Progenitor cell of endocrine pancreas (in vitro differentiated cells): ENCODE data around the gene CDC42BPA. TPM values are rescaled to one million over a fixed set of nuclear protein-coding genes. Genes with fewer than 3 reads are reported as not detected.

Experiments used
- DNase-seq: peaks from one replicate; pipeline ENCODE4 v3.0.0; 2021; ENCODE audit warnings: low spot score; ENCODE audit not compliant: unreplicated experiment
- H3K27ac Mint-ChIP-seq: 2 replicates; pipeline ENCODE4 v1.8.0; 2021; ENCODE audit warnings: mild to moderate bottlenecking, moderate library complexity, mixed read lengths
- H3K27me3 Mint-ChIP-seq: 2 replicates; pipeline ENCODE4 v1.8.0; 2021; ENCODE audit warnings: mixed read lengths
- H3K36me3 Mint-ChIP-seq: 2 replicates; pipeline ENCODE4 v1.8.0; 2022; ENCODE audit warnings: mixed read lengths; ENCODE audit not compliant: insufficient read depth
- H3K4me1 Mint-ChIP-seq: 2 replicates; pipeline ENCODE4 v1.8.0; 2021; ENCODE audit warnings: low read depth, mixed read lengths
- H3K4me3 Mint-ChIP-seq: 2 replicates; pipeline ENCODE4 v1.8.0; 2021; ENCODE audit warnings: low read depth, mild to moderate bottlenecking, moderate library complexity, mixed read lengths
- H3K9me3 Mint-ChIP-seq: 2 replicates; pipeline ENCODE4 v1.8.0; 2021; ENCODE audit warnings: low read depth, mixed read lengths
- CTCF ChIP-seq: fragments of 200-600 bp; sonication (generic); IDR thresholded peaks from one replicate; pipeline ENCODE4 v1.5.0; 2021; ENCODE audit warnings: antibody characterized with exemption, mild to moderate bottlenecking; ENCODE audit not compliant: unreplicated experiment
- total RNA-seq: library from RNA; stranded (reverse); gene quantifications from 2 replicates; pipeline ENCODE4 v1.2.1, GENCODE V29; 2021

The CDC42BPA gene
- total RNA-seq, 1 donor from 2014 or later = 32.7 TPM

GRCh38 chr1:227333423-227333822 is 15.1 kb upstream of the CDC42BPA start:
- Mint-ChIP-seq H3K27ac (no peak overlapping the region), H3K4me1 (peaks cover 5% of the 10 kb centered on the region), H3K27me3 (peaks cover 9% of the 10 kb centered on the region), H3K4me3 (no peak overlapping the region), H3K9me3 (peaks cover 5% of the 10 kb centered on the region), H3K36me3 (no peaks in the 10 kb centered on the region)
- no peak for DNase-seq
- no peak for TF ChIP-seq CTCF

GRCh38 chr1:227330279-227331076 is 12.2 kb upstream of the CDC42BPA start:
- H3K27me3 Mint-ChIP-seq = peaks cover 6% of the 10 kb centered on the region
- H3K27ac Mint-ChIP-seq = no peak overlapping the region
- no peak for TF ChIP-seq CTCF
- H3K4me3 Mint-ChIP-seq = no peak overlapping the region
- no peak for DNase-seq
- peaks cover 9% of the 10 kb centered on the region for H3K4me1 Mint-ChIP-seq
- H3K36me3 Mint-ChIP-seq = no peaks in the 10 kb centered on the region
- peaks cover 5% of the 10 kb centered on the region for H3K9me3 Mint-ChIP-seq

GRCh38 chr1:227328405-227329019 is 10.2 kb upstream of the CDC42BPA start:
- Mint-ChIP-seq H3K4me3 (no peak overlapping the region), H3K27ac (no peak overlapping the region), H3K9me3 (peaks cover 5% of the 10 kb centered on the region), H3K27me3 (peaks cover 6% of the 10 kb centered on the region), H3K36me3 (no peaks in the 10 kb centered on the region), H3K4me1 (peaks cover 11% of the 10 kb centered on the region)
- DNase-seq = no peak
- no peak for TF ChIP-seq CTCF

GRCh38 chr1:227325156-227325555 is 6.9 kb upstream of the CDC42BPA start:
- H3K4me1 Mint-ChIP-seq = peaks cover 38% of the 10 kb centered on the region
- no peaks in the 10 kb centered on the region for H3K36me3 Mint-ChIP-seq
- H3K9me3 Mint-ChIP-seq = peaks cover 3% of the 10 kb centered on the region
- no peak overlapping the region for H3K27ac Mint-ChIP-seq
- peaks cover 6% of the 10 kb centered on the region for H3K27me3 Mint-ChIP-seq
- no peak for TF ChIP-seq CTCF
- DNase-seq = no peak
- no peak overlapping the region for H3K4me3 Mint-ChIP-seq

GRCh38 chr1:227323967-227324268 is 5.6 kb upstream of the CDC42BPA start:
- peaks cover 46% of the 10 kb centered on the region for H3K4me1 Mint-ChIP-seq
- H3K36me3 Mint-ChIP-seq = no peaks in the 10 kb centered on the region
- H3K4me3 Mint-ChIP-seq = no peak overlapping the region
- peaks cover 3% of the 10 kb centered on the region for H3K27me3 Mint-ChIP-seq
- peaks cover 3% of the 10 kb centered on the region for H3K9me3 Mint-ChIP-seq
- no peak for TF ChIP-seq CTCF
- H3K27ac Mint-ChIP-seq = no peak overlapping the region
- DNase-seq = no peak
